Measurements from ENCODE around the gene WNT5A. TPM values are rescaled to one million over a fixed set of nuclear protein-coding genes. Genes with fewer than 3 reads are reported as not detected.

WNT5A gene
- total RNA-seq, 1 experiment from 2014 or later, result 0.15 TPM

DNA sequence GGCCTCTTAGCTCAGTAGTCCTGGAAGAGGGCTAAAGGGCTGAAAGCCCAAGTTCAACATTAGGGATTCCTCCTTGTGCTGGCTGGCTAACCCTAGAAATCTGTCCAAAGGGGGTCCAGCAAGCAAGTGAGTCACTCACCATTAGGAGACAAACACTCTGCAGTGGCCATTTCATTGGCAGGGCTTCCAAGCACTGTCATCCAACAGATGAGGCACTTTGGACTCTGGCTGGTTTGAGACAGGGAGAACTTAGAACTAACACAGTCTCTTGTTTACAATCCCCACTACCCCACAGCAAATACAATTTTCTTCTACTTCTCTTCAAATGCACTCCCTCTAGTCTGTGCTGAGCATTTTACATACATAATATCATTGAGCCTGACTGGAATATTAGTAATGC is 10.1 kb upstream of the WNT5A start:
- BruUV-seq (replicated peaks), result no TSS peak
- ChIA-PET CTCF (no interaction called here), RAD21 (ENCODE audit: low non-redundant PET in 1 of 2, low total read pairs in 2 of 2, uncharacterized antibody in 2 of 2, unreplicated experiment in 2 of 2) (no interaction called here), POLR2A (no interaction called here)
- intact Hi-C loops (cut with micrococcal nuclease), result no loop called here
- no peaks in the 10 kb centered on the region for H3K36me3 ChIP-seq (ENCODE audit: control insufficient read depth in 1 of 2, insufficient read depth in 2 of 2, low read length in 2 of 2)
- H3K9me3 ChIP-seq (ENCODE audit: control insufficient read depth in 1 of 2, insufficient read depth in 1 of 2, low read depth in 1 of 2, low read length in 2 of 2), result no peaks in the 10 kb centered on the region; a peak in 2 of 4 replicates
- no peak for TF ChIP-seq FOSL1 (IDR thresholded peaks at IDR 0.05; ENCODE audit: low read depth)
- TF ChIP-seq YY1 (IDR thresholded peaks at IDR 0.05; ENCODE audit: extremely low read depth, insufficient replicate concordance, low read depth, low read length), result no peak
- TF ChIP-seq, protein P1, sequence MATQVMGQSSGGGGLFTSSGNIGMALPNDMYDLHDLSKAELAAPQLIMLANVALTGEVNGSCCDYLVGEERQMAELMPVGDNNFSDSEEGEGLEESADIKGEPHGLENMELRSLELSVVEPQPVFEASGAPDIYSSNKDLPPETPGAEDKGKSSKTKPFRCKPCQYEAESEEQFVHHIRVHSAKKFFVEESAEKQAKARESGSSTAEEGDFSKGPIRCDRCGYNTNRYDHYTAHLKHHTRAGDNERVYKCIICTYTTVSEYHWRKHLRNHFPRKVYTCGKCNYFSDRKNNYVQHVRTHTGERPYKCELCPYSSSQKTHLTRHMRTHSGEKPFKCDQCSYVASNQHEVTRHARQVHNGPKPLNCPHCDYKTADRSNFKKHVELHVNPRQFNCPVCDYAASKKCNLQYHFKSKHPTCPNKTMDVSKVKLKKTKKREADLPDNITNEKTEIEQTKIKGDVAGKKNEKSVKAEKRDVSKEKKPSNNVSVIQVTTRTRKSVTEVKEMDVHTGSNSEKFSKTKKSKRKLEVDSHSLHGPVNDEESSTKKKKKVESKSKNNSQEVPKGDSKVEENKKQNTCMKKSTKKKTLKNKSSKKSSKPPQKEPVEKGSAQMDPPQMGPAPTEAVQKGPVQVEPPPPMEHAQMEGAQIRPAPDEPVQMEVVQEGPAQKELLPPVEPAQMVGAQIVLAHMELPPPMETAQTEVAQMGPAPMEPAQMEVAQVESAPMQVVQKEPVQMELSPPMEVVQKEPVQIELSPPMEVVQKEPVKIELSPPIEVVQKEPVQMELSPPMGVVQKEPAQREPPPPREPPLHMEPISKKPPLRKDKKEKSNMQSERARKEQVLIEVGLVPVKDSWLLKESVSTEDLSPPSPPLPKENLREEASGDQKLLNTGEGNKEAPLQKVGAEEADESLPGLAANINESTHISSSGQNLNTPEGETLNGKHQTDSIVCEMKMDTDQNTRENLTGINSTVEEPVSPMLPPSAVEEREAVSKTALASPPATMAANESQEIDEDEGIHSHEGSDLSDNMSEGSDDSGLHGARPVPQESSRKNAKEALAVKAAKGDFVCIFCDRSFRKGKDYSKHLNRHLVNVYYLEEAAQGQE (IDR thresholded peaks at IDR 0.05; ENCODE audit: low read depth), result no peak
- TF ChIP-seq ZFX (IDR thresholded peaks at IDR 0.05), result no peak
- TF ChIP-seq SP1 (IDR thresholded peaks at IDR 0.05; ENCODE audit: low read depth), result no peak
- TF ChIP-seq ZNF274 (IDR thresholded peaks at IDR 0.05; ENCODE audit: low read depth, low read length), result no peak
- TF ChIP-seq CEBPB (IDR thresholded peaks at IDR 0.05; ENCODE audit: low read depth), result no peak
- TF ChIP-seq POLR2AphosphoS5 (IDR thresholded peaks at IDR 0.05; ENCODE audit: low read depth, low read length), result no peak
- no peak for TF ChIP-seq RAD21 (IDR thresholded peaks at IDR 0.05; ENCODE audit: low read depth)
- TF ChIP-seq POLR2A (IDR thresholded peaks at IDR 0.05; ENCODE audit: borderline replicate concordance, extremely low read depth, insufficient read depth, insufficient read length), result no peak
- no peak for TF ChIP-seq SIN3A (IDR thresholded peaks at IDR 0.05; ENCODE audit: low read depth)
- TF ChIP-seq, protein P2, sequence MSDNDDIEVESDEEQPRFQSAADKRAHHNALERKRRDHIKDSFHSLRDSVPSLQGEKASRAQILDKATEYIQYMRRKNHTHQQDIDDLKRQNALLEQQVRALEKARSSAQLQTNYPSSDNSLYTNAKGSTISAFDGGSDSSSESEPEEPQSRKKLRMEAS (IDR thresholded peaks at IDR 0.05), result no peak
- TF ChIP-seq EZH2phosphoT487 (IDR thresholded peaks at IDR 0.05; ENCODE audit: borderline replicate concordance), result no peak
- no peak for TF ChIP-seq EZH2 (IDR thresholded peaks at IDR 0.05)
- no peak for TF ChIP-seq JUND (IDR thresholded peaks at IDR 0.05)
- TF ChIP-seq, protein P3, sequence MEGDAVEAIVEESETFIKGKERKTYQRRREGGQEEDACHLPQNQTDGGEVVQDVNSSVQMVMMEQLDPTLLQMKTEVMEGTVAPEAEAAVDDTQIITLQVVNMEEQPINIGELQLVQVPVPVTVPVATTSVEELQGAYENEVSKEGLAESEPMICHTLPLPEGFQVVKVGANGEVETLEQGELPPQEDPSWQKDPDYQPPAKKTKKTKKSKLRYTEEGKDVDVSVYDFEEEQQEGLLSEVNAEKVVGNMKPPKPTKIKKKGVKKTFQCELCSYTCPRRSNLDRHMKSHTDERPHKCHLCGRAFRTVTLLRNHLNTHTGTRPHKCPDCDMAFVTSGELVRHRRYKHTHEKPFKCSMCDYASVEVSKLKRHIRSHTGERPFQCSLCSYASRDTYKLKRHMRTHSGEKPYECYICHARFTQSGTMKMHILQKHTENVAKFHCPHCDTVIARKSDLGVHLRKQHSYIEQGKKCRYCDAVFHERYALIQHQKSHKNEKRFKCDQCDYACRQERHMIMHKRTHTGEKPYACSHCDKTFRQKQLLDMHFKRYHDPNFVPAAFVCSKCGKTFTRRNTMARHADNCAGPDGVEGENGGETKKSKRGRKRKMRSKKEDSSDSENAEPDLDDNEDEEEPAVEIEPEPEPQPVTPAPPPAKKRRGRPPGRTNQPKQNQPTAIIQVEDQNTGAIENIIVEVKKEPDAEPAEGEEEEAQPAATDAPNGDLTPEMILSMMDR (IDR thresholded peaks at IDR 0.05 in 2 of 3, conservative IDR thresholded peaks at IDR 0.05 in 1 of 3; ENCODE audit: borderline replicate concordance in 1 of 3, insufficient read depth in 1 of 3, low read depth in 2 of 3, low read length in 2 of 3), result no peak
- no peak for TF ChIP-seq SRF (IDR thresholded peaks at IDR 0.05; ENCODE audit: low read depth)
- TF ChIP-seq CBX3 (IDR thresholded peaks at IDR 0.05; ENCODE audit: low read depth), result no peak
- TF ChIP-seq, protein P4, sequence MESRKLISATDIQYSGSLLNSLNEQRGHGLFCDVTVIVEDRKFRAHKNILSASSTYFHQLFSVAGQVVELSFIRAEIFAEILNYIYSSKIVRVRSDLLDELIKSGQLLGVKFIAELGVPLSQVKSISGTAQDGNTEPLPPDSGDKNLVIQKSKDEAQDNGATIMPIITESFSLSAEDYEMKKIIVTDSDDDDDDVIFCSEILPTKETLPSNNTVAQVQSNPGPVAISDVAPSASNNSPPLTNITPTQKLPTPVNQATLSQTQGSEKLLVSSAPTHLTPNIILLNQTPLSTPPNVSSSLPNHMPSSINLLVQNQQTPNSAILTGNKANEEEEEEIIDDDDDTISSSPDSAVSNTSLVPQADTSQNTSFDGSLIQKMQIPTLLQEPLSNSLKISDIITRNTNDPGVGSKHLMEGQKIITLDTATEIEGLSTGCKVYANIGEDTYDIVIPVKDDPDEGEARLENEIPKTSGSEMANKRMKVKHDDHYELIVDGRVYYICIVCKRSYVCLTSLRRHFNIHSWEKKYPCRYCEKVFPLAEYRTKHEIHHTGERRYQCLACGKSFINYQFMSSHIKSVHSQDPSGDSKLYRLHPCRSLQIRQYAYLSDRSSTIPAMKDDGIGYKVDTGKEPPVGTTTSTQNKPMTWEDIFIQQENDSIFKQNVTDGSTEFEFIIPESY (IDR thresholded peaks at IDR 0.05; ENCODE audit: extremely low read depth, insufficient replicate concordance, low read length), result no peak
- H3K27ac ChIP-seq (ENCODE audit: low read depth, low read length), result no peak overlapping the region
- no peak overlapping the region for H2AFZ ChIP-seq (ENCODE audit: low read depth, low read length, poor library complexity, severe bottlenecking)
- H3K4me3 ChIP-seq (replicated peaks in 1 of 2; ENCODE audit: low read depth in 1 of 2, low read length in 2 of 2), result no peak overlapping the region
- H3K9me2 ChIP-seq (ENCODE audit: insufficient read depth), result no peaks in the 10 kb centered on the region
- DNase-seq (ENCODE audit: low read depth, low spot score), result no peak
- no peak for ATAC-seq
- no peak overlapping the region for H3K9ac ChIP-seq (ENCODE audit: low read length)
- H3K79me2 ChIP-seq (ENCODE audit: insufficient read depth, low read length), result no peaks in the 10 kb centered on the region
- H3K4me2 ChIP-seq (ENCODE audit: low read length), result no peak overlapping the region
- no peaks in the 10 kb centered on the region for H4K20me1 ChIP-seq (ENCODE audit: insufficient read depth)
- H3K4me1 ChIP-seq (ENCODE audit: control insufficient read depth in 1 of 2, insufficient read depth in 2 of 2, low read length in 2 of 2), result no peaks in the 10 kb centered on the region
- H3K27me3 ChIP-seq (ENCODE audit: insufficient read depth, low read length), result no peaks in the 10 kb centered on the region

All from HCT116 (cell line).